GM18505 (cell line): ENCODE results near the gene GPC1.

Experiments
- ATAC-seq: cut with Tn5 transposase; IDR thresholded peaks from one replicate; pipeline ENCODE4 v1.9.1; 2021; ENCODE audit not compliant: unreplicated experiment
- POLR2A ChIP-seq: IDR thresholded peaks from 4 replicates; pipeline ENCODE4 v1.6.1; 2011; ENCODE audit warnings: borderline replicate concordance; ENCODE audit not compliant: insufficient read depth, insufficient read length; ENCODE audit errors: extremely low read depth

Gene GPC1

GRCh38 chr2:240412975-240413812, 22.3 kb upstream of the GPC1 start:
- TF ChIP-seq POLR2A, result no peak
- no peak for ATAC-seq

GRCh38 chr2:240413813-240414429, 21.5 kb upstream of the GPC1 start:
- no peak for ATAC-seq
- TF ChIP-seq POLR2A, result no peak

GRCh38 chr2:240416821-240417220, 18.6 kb upstream of the GPC1 start:
- no peak for ATAC-seq
- TF ChIP-seq POLR2A, result no peak

- TF ChIP-seq POLR2A, result no peak
- ATAC-seq, result no peak
Measured at GRCh38 chr2:240418311-240418710, 17.2 kb upstream of the GPC1 start.

GRCh38 chr2:240419271-240419670, 16.2 kb upstream of the GPC1 start:
- ATAC-seq, result no peak

GRCh38 chr2:240419723-240420122, 15.7 kb upstream of the GPC1 start:
- no peak for ATAC-seq
- no peak for TF ChIP-seq POLR2A

More at GRCh38 chr2:240419271-240419670, 16.2 kb upstream of the GPC1 start:
- TF ChIP-seq POLR2A, result no peak

- no peak for ATAC-seq
- no peak for TF ChIP-seq POLR2A
Measured at GRCh38 chr2:240420206-240421104, 15.0 kb upstream of the GPC1 start.

GRCh38 chr2:240421381-240421780, 14.1 kb upstream of the GPC1 start:
- TF ChIP-seq POLR2A, result no peak
- no peak for ATAC-seq

- no peak for ATAC-seq
- no peak for TF ChIP-seq POLR2A
Measured at GRCh38 chr2:240422658-240423329, 12.7 kb upstream of the GPC1 start.

GRCh38 chr2:240423788-240424191, 11.7 kb upstream of the GPC1 start:
- TF ChIP-seq POLR2A, result no peak
- no peak for ATAC-seq

- ATAC-seq, result no peak
- TF ChIP-seq POLR2A, result no peak
Measured at GRCh38 chr2:240424341-240425235, 10.9 kb upstream of the GPC1 start.

GRCh38 chr2:240425236-240425615, 10.2 kb upstream of the GPC1 start:
- TF ChIP-seq POLR2A, result no peak
- ATAC-seq, result no peak
